ENCODE results near the gene SCMH1. TPM values are rescaled to one million over a fixed set of nuclear protein-coding genes. Genes with fewer than 3 reads are reported as not detected.

SCMH1 gene
- total RNA-seq, 1 donor from 2014 or later: 38.0 TPM

GRCh38 chr1:41053316-41053715, 188.8 kb downstream of the SCMH1 start:
- DNase-seq (no peak), ATAC-seq (ENCODE audit: poor library complexity) (no peak)
- intact Hi-C loops (cut with DNase I): no loop called here

GRCh38 chr1:41051022-41051421, 191.1 kb downstream of the SCMH1 start:
- intact Hi-C loops (cut with DNase I): no loop called here
- DNase-seq (no peak), ATAC-seq (ENCODE audit: poor library complexity) (no peak)

- intact Hi-C loops (cut with DNase I): no loop called here
- no peak for ATAC-seq (ENCODE audit: poor library complexity)
- no peak for DNase-seq
These were observed 193.6 kb downstream of the SCMH1 start for GRCh38 chr1:41048540-41048939.

- no peak for DNase-seq
- intact Hi-C loops (cut with DNase I): no loop called here
- ATAC-seq (ENCODE audit: poor library complexity): peak; percentile 32
These were observed 195.7 kb downstream of the SCMH1 start for GRCh38 chr1:41046347-41046775.

- intact Hi-C loops (cut with DNase I): no loop called here
- DNase-seq (peak; percentile 49), ATAC-seq (ENCODE audit: poor library complexity) (peak; percentile 91)
These were observed 196.4 kb downstream of the SCMH1 start for GRCh38 chr1:41045740-41046139.

- intact Hi-C loops (cut with DNase I): no loop called here
- DNase-seq (no peak), ATAC-seq (ENCODE audit: poor library complexity) (no peak)
These were observed 197.9 kb downstream of the SCMH1 start for GRCh38 chr1:41044187-41044586.

GRCh38 chr1:41041614-41042270, 200.4 kb downstream of the SCMH1 start:
- ATAC-seq (ENCODE audit: poor library complexity) (no peak), DNase-seq (no peak)
- intact Hi-C loops (cut with DNase I): no loop called here

- DNase-seq: no peak
- intact Hi-C loops (cut with DNase I): no loop called here
- ATAC-seq (ENCODE audit: poor library complexity): no peak
These were observed 204.0 kb downstream of the SCMH1 start for GRCh38 chr1:41038110-41038509.

- intact Hi-C loops (cut with DNase I): no loop called here
- DNase-seq (no peak), ATAC-seq (ENCODE audit: poor library complexity) (no peak)
These were observed 204.8 kb downstream of the SCMH1 start for GRCh38 chr1:41037116-41037903.

- ATAC-seq (ENCODE audit: poor library complexity) (no peak), DNase-seq (no peak)
- intact Hi-C loops (cut with DNase I): no loop called here
These were observed 208.8 kb downstream of the SCMH1 start for GRCh38 chr1:41033272-41033671.

GRCh38 chr1:41032147-41032546, 210.0 kb downstream of the SCMH1 start:
- intact Hi-C loops (cut with DNase I): no loop called here
- ATAC-seq (ENCODE audit: poor library complexity) (no peak), DNase-seq (no peak)

GRCh38 chr1:41030872-41031616, 211.1 kb downstream of the SCMH1 start:
- DNase-seq (no peak), ATAC-seq (ENCODE audit: poor library complexity) (no peak)
- intact Hi-C loops (cut with DNase I): no loop called here

- DNase-seq: no peak
- intact Hi-C loops (cut with DNase I): no loop called here
- no peak for ATAC-seq (ENCODE audit: poor library complexity)
These were observed 214.0 kb downstream of the SCMH1 start for GRCh38 chr1:41028034-41028642.

GRCh38 chr1:41025979-41026819, 215.9 kb downstream of the SCMH1 start:
- ATAC-seq (ENCODE audit: poor library complexity) (no peak), DNase-seq (no peak)
- intact Hi-C loops (cut with DNase I): no loop called here

- intact Hi-C loops (cut with DNase I): no loop called here
- ATAC-seq (ENCODE audit: poor library complexity) (no peak), DNase-seq (no peak)
These were observed 217.2 kb downstream of the SCMH1 start for GRCh38 chr1:41024953-41025352.

- intact Hi-C loops (cut with DNase I): no loop called here
- ATAC-seq (ENCODE audit: poor library complexity) (no peak), DNase-seq (no peak)
These were observed 218.7 kb downstream of the SCMH1 start for GRCh38 chr1:41023279-41023990.

- ATAC-seq (ENCODE audit: poor library complexity) (no peak), DNase-seq (no peak)
- intact Hi-C loops (cut with DNase I): no loop called here
These were observed 219.7 kb downstream of the SCMH1 start for GRCh38 chr1:41022424-41022823.
